ENCODE results near the gene EEF1G. TPM values are rescaled to one million over a fixed set of nuclear protein-coding genes. Genes with fewer than 3 reads are reported as not detected.

The EEF1G gene
- total RNA-seq, 1 experiment from 2014 or later: 2,004 TPM

GRCh38 chr11:62615521-62615920 is 41.8 kb upstream of the EEF1G start:
- peaks cover 15% of the 10 kb centered on the region for H3K4me1 Mint-ChIP-seq (ENCODE audit: low read depth, unreplicated experiment)
- Histone ChIP-seq H3K4me3 (ENCODE audit: low read depth, low read length) (no peak overlapping the region), H3K27me3 (replicated peaks; ENCODE audit: control insufficient read depth, insufficient read depth, low read length) (no peaks in the 10 kb centered on the region), H3K9me3 (no peaks in the 10 kb centered on the region), H3K36me3 (ENCODE audit: control insufficient read depth, insufficient read depth, low read length) (peaks cover 1% of the 10 kb centered on the region; the same call in 1 of the 2 replicates), H3K4me1 (peaks cover 32% of the 10 kb centered on the region)
- TF ChIP-seq CTCF (IDR thresholded peaks at IDR 0.05; ENCODE audit: insufficient read depth in 1 of 2, low read depth in 1 of 2, low read length in 1 of 2, severe bottlenecking in 1 of 2, unreplicated experiment in 1 of 2): no peak
- H3K36me3 Mint-ChIP-seq (ENCODE audit: insufficient read depth, unreplicated experiment): peaks cover 47% of the 10 kb centered on the region
- H3K27me3 Mint-ChIP-seq (ENCODE audit: insufficient read depth, unreplicated experiment): no peaks in the 10 kb centered on the region
- H3K4me3 Mint-ChIP-seq (ENCODE audit: unreplicated experiment): no peak overlapping the region
- no TSS peak for BruUV-seq (replicated peaks)
- no peak for DNase-seq
- POLR2A ChIA-PET: no interaction called here
- no peaks in the 10 kb centered on the region for H3K9me3 Mint-ChIP-seq (ENCODE audit: unreplicated experiment)
- intact Hi-C loops (cut with micrococcal nuclease; ENCODE audit: unreplicated experiment): no loop called here
- H3K27ac Mint-ChIP-seq (ENCODE audit: unreplicated experiment): no peak overlapping the region
- CTCF ChIA-PET: no interaction called here

GRCh38 chr11:62614275-62614674 is 40.6 kb upstream of the EEF1G start:
- no peaks in the 10 kb centered on the region for H3K27me3 Mint-ChIP-seq (ENCODE audit: insufficient read depth, unreplicated experiment)
- Histone ChIP-seq H3K9me3 (no peaks in the 10 kb centered on the region), H3K36me3 (ENCODE audit: control insufficient read depth, insufficient read depth, low read length) (peaks cover 3% of the 10 kb centered on the region; the same call in 1 of the 2 replicates), H3K27me3 (replicated peaks; ENCODE audit: control insufficient read depth, insufficient read depth, low read length) (no peaks in the 10 kb centered on the region), H3K4me1 (peaks cover 30% of the 10 kb centered on the region), H3K4me3 (ENCODE audit: low read depth, low read length) (no peak overlapping the region)
- CTCF ChIA-PET: interaction anchor here (1.4 kb wide), 1 partner anchor 7 kb away, joined by 3 read pairs; the partner anchor contains the start of gene B3GAT3
- DNase-seq: peak in 1 of 2 experiments; percentile 42
- peaks cover 22% of the 10 kb centered on the region for H3K4me1 Mint-ChIP-seq (ENCODE audit: low read depth, unreplicated experiment)
- peak overlapping the region; percentile 69 for H3K27ac Mint-ChIP-seq (ENCODE audit: unreplicated experiment)
- no peak for TF ChIP-seq CTCF (IDR thresholded peaks at IDR 0.05; ENCODE audit: insufficient read depth in 1 of 2, low read depth in 1 of 2, low read length in 1 of 2, severe bottlenecking in 1 of 2, unreplicated experiment in 1 of 2)
- no peak overlapping the region for H3K4me3 Mint-ChIP-seq (ENCODE audit: unreplicated experiment)
- no peaks in the 10 kb centered on the region for H3K9me3 Mint-ChIP-seq (ENCODE audit: unreplicated experiment)
- peaks cover 54% of the 10 kb centered on the region for H3K36me3 Mint-ChIP-seq (ENCODE audit: insufficient read depth, unreplicated experiment)
- no TSS peak for BruUV-seq (replicated peaks)
- POLR2A ChIA-PET: no interaction called here
- intact Hi-C loops (cut with micrococcal nuclease; ENCODE audit: unreplicated experiment): loop anchor here (5.0 kb wide), 1 partner anchor 33 kb away; the partner anchor contains the start of gene GANAB

- POLR2A ChIA-PET: no interaction called here
- H3K36me3 ChIP-seq (ENCODE audit: control insufficient read depth, insufficient read depth, low read length): peaks cover 3% of the 10 kb centered on the region; the same call in 1 of the 2 replicates
- no peaks in the 10 kb centered on the region for H3K27me3 ChIP-seq (replicated peaks; ENCODE audit: control insufficient read depth, insufficient read depth, low read length)
- peak overlapping the region; percentile 87 for H3K4me3 ChIP-seq (ENCODE audit: low read depth, low read length)
- no peaks in the 10 kb centered on the region for H3K9me3 ChIP-seq
- no peak for TF ChIP-seq CTCF (IDR thresholded peaks at IDR 0.05; ENCODE audit: insufficient read depth in 1 of 2, low read depth in 1 of 2, low read length in 1 of 2, severe bottlenecking in 1 of 2, unreplicated experiment in 1 of 2)
- peaks cover 30% of the 10 kb centered on the region for H3K4me1 ChIP-seq
- H3K9me3 Mint-ChIP-seq (ENCODE audit: unreplicated experiment): no peaks in the 10 kb centered on the region
- H3K4me1 Mint-ChIP-seq (ENCODE audit: low read depth, unreplicated experiment): peaks cover 28% of the 10 kb centered on the region
- CTCF ChIA-PET: interaction anchor here (0.6 to 1.4 kb wide), 3 partner anchors 8 to 52 kb away, joined by 3 read pairs; partner anchors contain the start of genes B3GAT3, C11orf98, CSKMT and TUT1
- peak overlapping the region; percentile 69 for H3K27ac Mint-ChIP-seq (ENCODE audit: unreplicated experiment)
- peak overlapping the region; percentile 36 for H3K4me3 Mint-ChIP-seq (ENCODE audit: unreplicated experiment)
- no peaks in the 10 kb centered on the region for H3K27me3 Mint-ChIP-seq (ENCODE audit: insufficient read depth, unreplicated experiment)
- DNase-seq: no peak
- intact Hi-C loops (cut with micrococcal nuclease; ENCODE audit: unreplicated experiment): loop anchor here (5.0 kb wide), 1 partner anchor 34 kb away; the partner anchor contains the start of gene GANAB
- H3K36me3 Mint-ChIP-seq (ENCODE audit: insufficient read depth, unreplicated experiment): peaks cover 49% of the 10 kb centered on the region
- BruUV-seq (replicated peaks): no TSS peak
Observed at GRCh38 chr11:62613291-62613778, 39.6 kb upstream of the EEF1G start.

Data from Caco-2 (cell line).